SK-N-SH (cell line): Measurements from ENCODE around the gene CCRL2.

Experiments
- CTCF ChIP-seq: fragments of 200-600 bp; sonication (generic); IDR thresholded peaks from 2 replicates; pipeline ENCODE4 v1.6.1; 2017; ENCODE audit warnings: antibody characterized with exemption, mild to moderate bottlenecking, moderate library complexity
- EZH2phosphoT487 ChIP-seq: fragments of 200-600 bp; sonication (generic); IDR thresholded peaks from 2 replicates; pipeline ENCODE4 v1.6.1; 2017; ENCODE audit warnings: low read depth, mixed run types, mild to moderate bottlenecking, antibody characterized with exemption, moderate library complexity, borderline replicate concordance
- JUND ChIP-seq: IDR thresholded peaks from 2 replicates; pipeline ENCODE4 v1.4.0; 2012
- NFIC ChIP-seq: IDR thresholded peaks from 2 replicates; pipeline ENCODE4 v1.4.0; 2012; ENCODE audit warnings: borderline replicate concordance
- RXRA ChIP-seq: IDR thresholded peaks from 2 replicates; pipeline ENCODE4 v1.4.0; 2012; ENCODE audit warnings: low read depth, mild to moderate bottlenecking, borderline replicate concordance
- TAF1 ChIP-seq: IDR thresholded peaks from 2 replicates; pipeline ENCODE4 v1.6.1; 2012; ENCODE audit warnings: low read depth, mild to moderate bottlenecking, low read length, moderate library complexity, borderline replicate concordance
- TEAD4 ChIP-seq: IDR thresholded peaks from 2 replicates; pipeline ENCODE4 v1.4.0; 2012; ENCODE audit warnings: mild to moderate bottlenecking, borderline replicate concordance; ENCODE audit not compliant: insufficient read depth
- YY1 ChIP-seq: IDR thresholded peaks from 2 replicates; pipeline ENCODE4 v1.4.0; 2012; ENCODE audit warnings: low read depth, mild to moderate bottlenecking
- TF ChIP-seq, protein P1 (sequence below): IDR thresholded peaks from 2 replicates; pipeline ENCODE4 v1.4.0; 2012; ENCODE audit warnings: low read depth

DNA sequence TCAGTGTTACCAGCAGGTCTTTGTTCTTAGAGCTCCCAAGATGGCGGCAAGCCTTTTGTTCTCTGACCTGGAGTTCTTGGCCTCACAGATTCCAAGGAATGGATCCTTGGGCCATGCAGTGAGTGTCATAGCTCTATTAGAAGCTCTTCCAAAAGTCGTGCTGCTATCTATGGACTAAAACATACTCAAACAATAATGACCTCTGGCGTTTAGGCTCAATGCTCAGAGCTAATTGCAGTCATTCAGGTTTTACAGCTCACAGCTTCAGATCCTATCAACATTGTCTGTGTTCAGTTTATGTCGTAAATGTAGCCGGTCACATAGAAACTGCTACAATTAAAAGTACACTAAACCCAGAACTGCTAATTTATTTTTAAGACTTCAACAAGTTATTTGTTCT lies 22.2 kb downstream of the CCRL2 start:
- TF ChIP-seq RXRA (no peak), JUND (no peak), YY1 (no peak), EZH2phosphoT487 (no peak), TAF1 (no peak), NFIC (no peak), CTCF (no peak), TEAD4 (no peak)
- TF ChIP-seq, protein P1, sequence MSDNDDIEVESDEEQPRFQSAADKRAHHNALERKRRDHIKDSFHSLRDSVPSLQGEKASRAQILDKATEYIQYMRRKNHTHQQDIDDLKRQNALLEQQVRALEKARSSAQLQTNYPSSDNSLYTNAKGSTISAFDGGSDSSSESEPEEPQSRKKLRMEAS, result no peak
